SK-N-SH (cell line): ENCODE data around the gene CASP14. TPM values are rescaled to one million over a fixed set of nuclear protein-coding genes. Genes with fewer than 3 reads are reported as not detected.

Experiments
- CTCF ChIA-PET: fragments of 300-600, 350-600 bp; formaldehyde crosslinking; extraction: SDS; loops from one replicate; lab custom pipeline; 2021; lab: Yijun Ruan, JAX
- POLR2A ChIA-PET: fragments of 350-600 bp; sonication (Branson Sonifier 250); formaldehyde crosslinking; extraction: SDS; loops from one replicate; lab custom pipeline; 2020; ENCODE audit warnings: antibody characterized with exemption, inconsistent platforms; lab: Yijun Ruan, JAX
- DNase-seq: peaks from one replicate; pipeline ENCODE4 v3.0.0; 2012
- H2AFZ ChIP-seq: fragments of 200-600 bp; sonication (generic); 2 replicates; pipeline ENCODE4 v1.8.1; 2016; ENCODE audit warnings: antibody characterized with exemption, mild to moderate bottlenecking, low read depth
- H3F3A ChIP-seq: fragments of 200-600 bp; sonication (generic); replicated peaks from 2 replicates; pipeline ENCODE3; 2016; ENCODE audit warnings: antibody characterized with exemption, mild to moderate bottlenecking; ENCODE audit not compliant: insufficient read depth
- H3K27ac ChIP-seq, 2 experiments: fragments of 200-500 bp in 1 of 2; fragments of 200-600 bp in 1 of 2; sonication (Bioruptor generic) in 1 of 2; sonication (generic), shearing (Covaris generic) in 1 of 2; 2 replicates each; pipeline versions ENCODE4 v1.5.1 to v1.6.1; 2014 to 2016; ENCODE audit warnings: low read depth in 2 of 2, inconsistent platforms in 1 of 2, low read length in 1 of 2, mild to moderate bottlenecking in 1 of 2, mixed read lengths in 1 of 2
- H3K27me3 ChIP-seq: fragments of 200-600 bp; sonication (generic), shearing (Covaris generic); 2 replicates; pipeline ENCODE4 v1.6.1; 2016; ENCODE audit warnings: mixed run types; ENCODE audit not compliant: insufficient read depth
- H3K36me3 ChIP-seq, 2 experiments: fragments of 200-500 bp in 1 of 2; fragments of 200-600 bp in 1 of 2; sonication (Bioruptor generic) in 1 of 2; sonication (generic) in 1 of 2; replicated peaks in 1 of 2; 2 replicates each; pipeline versions ENCODE3 to v1.5.1; 2014 to 2016; ENCODE audit warnings: low read length in 1 of 2, mild to moderate bottlenecking in 1 of 2; ENCODE audit not compliant: insufficient read depth in 2 of 2, control insufficient read depth in 1 of 2
- H3K4me1 ChIP-seq, 2 experiments: fragments of 200-500 bp in 1 of 2; fragments of 200-600 bp in 1 of 2; sonication (Bioruptor generic) in 1 of 2; sonication (generic), shearing (Covaris generic) in 1 of 2; 2 replicates each; pipeline versions ENCODE4 v1.5.1 to v1.6.1; 2014 to 2016; ENCODE audit warnings: low read depth in 1 of 2, low read length in 1 of 2, mixed run types in 1 of 2; ENCODE audit not compliant: insufficient read depth in 2 of 2, control insufficient read depth in 1 of 2
- H3K4me2 ChIP-seq: fragments of 200-600 bp; sonication (generic), shearing (Covaris generic); 2 replicates; pipeline ENCODE4 v1.6.1; 2017; ENCODE audit warnings: mixed run types
- H3K4me3 ChIP-seq, 2 experiments: fragments of 200-500 bp in 1 of 2; fragments of 200-600 bp in 1 of 2; sonication (Bioruptor generic) in 1 of 2; sonication (generic), shearing (Covaris generic) in 1 of 2; 2 replicates each; pipeline versions ENCODE4 v1.5.1 to v1.8.1; 2014 to 2016; ENCODE audit warnings: low read depth in 2 of 2, inconsistent platforms in 1 of 2, low read length in 1 of 2, mild to moderate bottlenecking in 1 of 2, mixed read lengths in 1 of 2, moderate library complexity in 1 of 2
- H3K79me2 ChIP-seq: fragments of 200-600 bp; sonication (generic); 2 replicates; pipeline ENCODE4 v1.8.1; 2017; ENCODE audit warnings: mild to moderate bottlenecking; ENCODE audit not compliant: insufficient read depth
- H3K9ac ChIP-seq: fragments of 200-600 bp; sonication (generic); 2 replicates; pipeline ENCODE4 v1.6.1; 2017; ENCODE audit warnings: mixed run types
- H3K9me2 ChIP-seq: fragments of 200-600 bp; sonication (generic); 2 replicates; pipeline ENCODE4 v1.6.1; 2017; ENCODE audit warnings: mixed run types
- H3K9me3 ChIP-seq: fragments of 200-600 bp; sonication (generic); 2 replicates; pipeline ENCODE4 v1.6.1; 2017; ENCODE audit warnings: mixed run types, mild to moderate bottlenecking, moderate library complexity
- H4K20me1 ChIP-seq: fragments of 200-600 bp; sonication (generic); 2 replicates; pipeline ENCODE4 v1.6.1; 2017; ENCODE audit warnings: mild to moderate bottlenecking, mixed run types; ENCODE audit not compliant: insufficient read depth
- ELF1 ChIP-seq: IDR thresholded peaks from 2 replicates; pipeline ENCODE4 v1.4.0; 2012
- EZH2phosphoT487 ChIP-seq: fragments of 200-600 bp; sonication (generic); IDR thresholded peaks from 2 replicates; pipeline ENCODE4 v1.6.1; 2017; ENCODE audit warnings: low read depth, mixed run types, mild to moderate bottlenecking, antibody characterized with exemption, moderate library complexity, borderline replicate concordance
- FOXJ3 ChIP-seq: sonication (generic); formaldehyde crosslinking; IDR thresholded peaks from 2 replicates; pipeline ENCODE4 v1.5.1; 2020; ENCODE audit warnings: mild to moderate bottlenecking, missing genetic modification reagents
- FOXM1 ChIP-seq: IDR thresholded peaks from 2 replicates; pipeline ENCODE4 v1.4.0; 2012; ENCODE audit warnings: low read depth, mild to moderate bottlenecking
- IRF3 ChIP-seq: fragments of 150-350 bp; IDR thresholded peaks from 2 replicates; pipeline ENCODE4 v1.6.1; 2016; ENCODE audit warnings: mild to moderate bottlenecking, low read depth, low read length
- JUND ChIP-seq: IDR thresholded peaks from 2 replicates; pipeline ENCODE4 v1.4.0; 2012
- MAX ChIP-seq: IDR thresholded peaks from 2 replicates; pipeline ENCODE4 v1.4.0; 2012; ENCODE audit warnings: low read depth
- MEF2A ChIP-seq: IDR thresholded peaks from 2 replicates; pipeline ENCODE4 v1.4.0; 2012; ENCODE audit warnings: low read depth, borderline replicate concordance
- MXI1 ChIP-seq: IDR thresholded peaks from 2 replicates; pipeline ENCODE4 v1.6.1; 2012; ENCODE audit warnings: mild to moderate bottlenecking, low read depth, low read length, improper control_type of control experiment
- NFIC ChIP-seq: IDR thresholded peaks from 2 replicates; pipeline ENCODE4 v1.4.0; 2012; ENCODE audit warnings: borderline replicate concordance
- NRF1 ChIP-seq: IDR thresholded peaks from 2 replicates; pipeline ENCODE4 v1.6.1; 2012; ENCODE audit warnings: low read depth, mild to moderate bottlenecking, low read length
- PBX3 ChIP-seq: IDR thresholded peaks from 2 replicates; pipeline ENCODE4; 2012
- POLR2AphosphoS5 ChIP-seq: IDR thresholded peaks from 2 replicates; pipeline ENCODE4 v1.6.1; 2012; ENCODE audit warnings: low read depth, low read length
- RAD21 ChIP-seq: IDR thresholded peaks from 2 replicates; pipeline ENCODE4 v1.6.1; 2012; ENCODE audit warnings: mild to moderate bottlenecking, low read length
- RCOR1 ChIP-seq: fragments of 150-350 bp; IDR thresholded peaks from 2 replicates; pipeline ENCODE4 v1.6.1; 2017; ENCODE audit warnings: antibody characterized with exemption, low read length
- REST ChIP-seq: IDR thresholded peaks from 2 replicates; pipeline ENCODE4 v1.6.1; 2012; ENCODE audit warnings: mild to moderate bottlenecking, low read depth, low read length, moderate library complexity
- TAF1 ChIP-seq: IDR thresholded peaks from 2 replicates; pipeline ENCODE4 v1.6.1; 2012; ENCODE audit warnings: low read depth, mild to moderate bottlenecking, low read length, moderate library complexity, borderline replicate concordance
- TEAD4 ChIP-seq: IDR thresholded peaks from 2 replicates; pipeline ENCODE4 v1.4.0; 2012; ENCODE audit warnings: mild to moderate bottlenecking, borderline replicate concordance; ENCODE audit not compliant: insufficient read depth
- USF1 ChIP-seq: IDR thresholded peaks from 2 replicates; pipeline ENCODE4 v1.4.0; 2012; ENCODE audit warnings: low read depth, borderline replicate concordance
- WGBS: methylation state at CpG from one replicate; pipeline ENCODE4 v1.1.6; 2017; ENCODE audit warnings: low lambda C conversion rate; 5-methylcytosine and 5-hydroxymethylcytosine counted together
- polyA plus RNA-seq, 3 experiments: library from polyadenylated mRNA; depleted of rRNA; stranded (reverse); fragments of >200 nt; gene quantifications; 2 replicates each; pipeline ENCODE4 v1.2.3, GENCODE V29; 2012
- TF ChIP-seq, protein P1 (sequence below): IDR thresholded peaks from 2 replicates; pipeline ENCODE4 v1.4.0; 2012; ENCODE audit warnings: low read depth, borderline replicate concordance
- TF ChIP-seq, protein P2 (sequence below): fragments of 150-350 bp; IDR thresholded peaks from 2 replicates; pipeline ENCODE4 v1.6.1; 2017; ENCODE audit warnings: antibody characterized with exemption, low read length, low read depth, borderline replicate concordance

Gene CASP14
- polyA plus RNA-seq, 1 of the 3 experiments (the other 2 are of a cell fraction) = not detected

- TF ChIP-seq POLR2AphosphoS5 (no peak), FOXJ3 (no peak), RAD21 (no peak), EZH2phosphoT487 (no peak)
Measured at GRCh38 chr19:15093001-15093400, 43.7 kb downstream of the CASP14 start (continued).

GRCh38 chr19:15096223-15096622 lies 46.9 kb downstream of the CASP14 start:
- H4K20me1 ChIP-seq = no peaks in the 10 kb centered on the region
- H3K4me2 ChIP-seq = no peak overlapping the region
- ChIA-PET CTCF (interaction anchor here (0.6 kb wide), 1 partner anchor 11 kb away, joined by 3 read pairs; the partner anchor contains the start of gene SYDE1), POLR2A (no interaction called here)
- peaks cover 45% of the 10 kb centered on the region for H3K27me3 ChIP-seq
- 13% methylated on average over 3 of the region's 3 CpGs for WGBS
- no peaks in the 10 kb centered on the region for H3K36me3 ChIP-seq
- H3K79me2 ChIP-seq = no peaks in the 10 kb centered on the region
- DNase-seq = no peak
- H3K4me3 ChIP-seq = no peak overlapping the region
- H3K4me1 ChIP-seq = no peaks in the 10 kb centered on the region; a peak in 1 of 4 replicates
- H3K9me3 ChIP-seq = no peaks in the 10 kb centered on the region
- H3K27ac ChIP-seq = no peak overlapping the region
- no peak overlapping the region for H2AFZ ChIP-seq
- H3F3A ChIP-seq = no peaks in the 10 kb centered on the region
- no peak overlapping the region for H3K9ac ChIP-seq
- TF ChIP-seq USF1 = no peak
- TF ChIP-seq JUND = no peak
- no peak for TF ChIP-seq NRF1
- TF ChIP-seq ELF1 = no peak
- TF ChIP-seq MEF2A = no peak
- no peak for TF ChIP-seq REST
- no peak for TF ChIP-seq NFIC
- TF ChIP-seq EZH2phosphoT487 = no peak
- TF ChIP-seq IRF3 = no peak
- TF ChIP-seq RCOR1 = no peak
- TF ChIP-seq POLR2AphosphoS5 = no peak
- no peak for TF ChIP-seq PBX3
- TF ChIP-seq MAX = no peak
- no peak for TF ChIP-seq TAF1
- no peak for TF ChIP-seq TEAD4
- TF ChIP-seq, protein P1, sequence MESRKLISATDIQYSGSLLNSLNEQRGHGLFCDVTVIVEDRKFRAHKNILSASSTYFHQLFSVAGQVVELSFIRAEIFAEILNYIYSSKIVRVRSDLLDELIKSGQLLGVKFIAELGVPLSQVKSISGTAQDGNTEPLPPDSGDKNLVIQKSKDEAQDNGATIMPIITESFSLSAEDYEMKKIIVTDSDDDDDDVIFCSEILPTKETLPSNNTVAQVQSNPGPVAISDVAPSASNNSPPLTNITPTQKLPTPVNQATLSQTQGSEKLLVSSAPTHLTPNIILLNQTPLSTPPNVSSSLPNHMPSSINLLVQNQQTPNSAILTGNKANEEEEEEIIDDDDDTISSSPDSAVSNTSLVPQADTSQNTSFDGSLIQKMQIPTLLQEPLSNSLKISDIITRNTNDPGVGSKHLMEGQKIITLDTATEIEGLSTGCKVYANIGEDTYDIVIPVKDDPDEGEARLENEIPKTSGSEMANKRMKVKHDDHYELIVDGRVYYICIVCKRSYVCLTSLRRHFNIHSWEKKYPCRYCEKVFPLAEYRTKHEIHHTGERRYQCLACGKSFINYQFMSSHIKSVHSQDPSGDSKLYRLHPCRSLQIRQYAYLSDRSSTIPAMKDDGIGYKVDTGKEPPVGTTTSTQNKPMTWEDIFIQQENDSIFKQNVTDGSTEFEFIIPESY = no peak
- no peak for TF ChIP-seq MXI1
- no peak for TF ChIP-seq FOXM1
- TF ChIP-seq, protein P2, sequence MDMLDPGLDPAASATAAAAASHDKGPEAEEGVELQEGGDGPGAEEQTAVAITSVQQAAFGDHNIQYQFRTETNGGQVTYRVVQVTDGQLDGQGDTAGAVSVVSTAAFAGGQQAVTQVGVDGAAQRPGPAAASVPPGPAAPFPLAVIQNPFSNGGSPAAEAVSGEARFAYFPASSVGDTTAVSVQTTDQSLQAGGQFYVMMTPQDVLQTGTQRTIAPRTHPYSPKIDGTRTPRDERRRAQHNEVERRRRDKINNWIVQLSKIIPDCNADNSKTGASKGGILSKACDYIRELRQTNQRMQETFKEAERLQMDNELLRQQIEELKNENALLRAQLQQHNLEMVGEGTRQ = no peak
- H3K9me2 ChIP-seq = no peaks in the 10 kb centered on the region
